SIG-M5 treated with dmso at 0.1 percent for 504 hours (cell line): ENCODE results near the gene SRC.

Experiments used
- DNase-seq: peaks from one replicate; lab custom pipeline; 2025; ENCODE audit not compliant: unreplicated experiment; lab: John Stamatoyannopoulos, UW

The SRC gene

DNA sequence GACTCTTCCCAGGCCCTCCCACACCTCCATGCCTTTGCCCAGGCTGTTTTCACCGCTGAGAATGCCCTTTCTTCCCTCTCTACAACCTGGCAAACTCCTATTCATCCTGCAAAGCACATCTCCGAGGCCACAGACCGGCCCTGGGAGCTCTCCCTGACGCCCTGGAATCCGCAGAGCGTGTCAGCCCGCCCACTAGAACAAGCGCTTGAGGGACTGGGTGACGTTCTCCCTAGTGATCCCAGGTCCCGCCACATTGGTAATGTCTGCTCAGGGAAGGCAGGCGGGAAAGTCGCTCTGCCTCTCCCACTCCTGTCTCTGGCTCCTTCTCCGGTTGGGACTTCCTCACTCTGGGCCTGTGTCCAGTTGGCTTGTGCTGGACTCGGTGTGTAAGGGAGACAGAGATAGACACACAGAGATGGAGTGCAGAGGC lies 61.6 kb downstream of the SRC start:
- DNase-seq, result no peak

DNA sequence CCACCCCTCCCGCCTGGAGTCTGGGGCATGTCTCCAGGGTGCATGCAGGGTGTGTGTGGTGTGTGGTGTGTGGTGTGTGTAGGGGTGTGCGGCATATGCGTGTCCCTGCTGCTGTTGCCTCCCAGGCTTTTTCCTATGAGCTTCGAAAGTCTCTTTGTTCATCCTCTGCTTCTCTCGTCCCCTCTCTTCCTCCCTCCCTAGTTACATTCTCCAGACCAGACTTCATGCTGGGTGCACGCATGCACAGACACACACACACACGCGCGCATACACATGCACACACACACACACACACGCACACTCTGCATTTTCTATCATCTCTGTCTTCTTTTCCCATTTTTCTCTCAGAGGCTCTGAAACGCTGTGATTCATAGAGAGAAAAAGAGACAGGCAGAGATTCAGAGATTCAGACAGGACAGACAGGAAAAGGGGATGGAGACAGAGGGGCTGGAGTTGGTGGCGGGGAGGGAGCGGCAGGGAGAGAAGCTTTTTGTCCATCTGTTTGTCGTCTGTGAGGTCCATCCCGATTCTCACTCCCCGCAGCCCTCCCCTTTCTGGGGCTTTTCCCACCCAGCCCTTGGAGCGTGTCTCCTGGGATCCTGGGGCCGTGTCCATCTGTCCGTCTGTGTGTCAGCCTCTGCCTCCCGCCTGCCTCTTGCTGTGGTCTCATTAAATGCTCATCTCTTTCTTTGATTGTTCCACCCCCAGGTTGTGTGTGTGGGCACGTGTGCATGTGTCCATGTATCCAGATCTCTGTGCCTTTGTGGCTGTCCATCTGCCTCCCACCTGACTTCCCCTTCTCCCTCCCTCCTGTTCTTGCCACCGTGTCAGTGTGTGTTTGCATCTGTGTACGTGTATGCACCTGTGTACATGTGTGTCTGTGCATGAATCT lies 62.6 kb downstream of the SRC start:
- no peak for DNase-seq

DNA sequence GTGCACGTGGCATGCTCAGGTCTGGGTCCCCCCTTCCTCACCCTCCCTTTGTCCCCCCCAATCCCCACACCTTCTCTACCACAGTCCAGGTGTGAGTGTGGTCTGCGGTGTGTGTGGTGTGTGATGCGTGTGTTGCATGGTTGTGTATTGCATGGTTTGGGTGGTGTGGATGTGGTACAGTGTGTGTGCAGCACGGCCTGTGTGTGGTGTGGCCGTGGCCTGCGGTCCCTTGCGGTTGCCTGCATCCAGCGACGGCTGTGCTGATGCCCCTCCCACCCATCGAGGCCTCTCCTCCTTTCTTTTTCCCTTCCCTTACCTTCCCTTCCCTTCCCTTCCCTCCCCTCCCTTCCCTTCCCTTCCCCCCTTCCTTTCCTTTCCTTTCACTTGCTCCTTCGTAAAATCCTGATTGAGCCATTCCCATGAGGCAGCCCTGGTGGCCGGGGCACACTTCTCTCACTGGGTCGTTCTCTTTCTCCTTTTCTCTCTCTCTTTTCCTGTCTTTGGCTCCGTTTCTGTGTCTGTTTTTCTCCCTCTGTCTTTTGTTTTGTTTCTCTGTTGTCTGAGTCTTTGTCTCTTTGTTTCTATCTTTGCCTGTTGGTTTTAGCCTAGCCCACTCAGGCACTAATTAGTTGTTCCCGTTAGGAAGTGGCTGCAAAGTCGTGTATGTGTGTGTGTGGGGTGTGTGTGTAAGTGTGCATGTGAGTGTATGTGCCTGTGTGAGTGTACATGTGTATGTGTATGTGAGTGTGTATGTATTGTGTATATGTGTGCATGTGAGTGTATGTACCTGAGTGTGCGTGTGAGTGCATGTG lies 65.7 kb downstream of the SRC start:
- DNase-seq, result no peak

DNA sequence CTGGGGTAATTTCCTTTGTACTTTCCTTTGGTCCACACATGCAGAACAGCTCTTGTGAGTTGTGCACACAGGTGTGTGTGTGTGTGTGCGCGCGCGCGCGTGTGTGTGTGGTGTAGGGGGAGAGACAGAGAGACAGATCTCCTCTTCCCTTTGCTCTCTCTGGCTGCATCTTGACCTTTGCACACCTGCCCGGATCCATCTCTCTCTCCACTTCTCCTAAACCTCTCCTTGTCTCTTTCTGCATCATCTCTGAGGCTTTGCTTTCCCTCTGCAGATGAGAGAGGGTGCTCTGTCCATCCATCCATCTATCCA lies 67.0 kb downstream of the SRC start:
- DNase-seq, result no peak

DNA sequence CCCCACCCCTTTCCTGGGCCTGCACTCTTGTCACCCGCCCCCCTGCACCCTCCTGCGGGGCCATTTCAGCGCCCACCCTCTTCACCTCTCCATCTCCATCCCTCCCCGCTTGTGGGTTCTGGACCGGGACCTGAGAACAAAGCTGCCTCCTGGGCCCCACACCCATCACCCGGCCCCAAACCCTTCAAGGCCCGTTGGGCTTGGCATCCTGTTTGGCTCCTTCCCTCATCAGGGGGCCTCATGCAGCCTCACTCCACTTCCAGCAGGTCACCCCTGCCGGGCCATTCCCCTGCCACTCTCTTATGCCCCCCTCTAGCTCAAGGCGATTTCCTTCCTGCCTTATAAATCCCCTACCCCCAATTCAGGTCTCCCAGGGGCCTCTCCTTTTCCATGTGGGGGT lies 67.4 kb downstream of the SRC start:
- no peak for DNase-seq

DNA sequence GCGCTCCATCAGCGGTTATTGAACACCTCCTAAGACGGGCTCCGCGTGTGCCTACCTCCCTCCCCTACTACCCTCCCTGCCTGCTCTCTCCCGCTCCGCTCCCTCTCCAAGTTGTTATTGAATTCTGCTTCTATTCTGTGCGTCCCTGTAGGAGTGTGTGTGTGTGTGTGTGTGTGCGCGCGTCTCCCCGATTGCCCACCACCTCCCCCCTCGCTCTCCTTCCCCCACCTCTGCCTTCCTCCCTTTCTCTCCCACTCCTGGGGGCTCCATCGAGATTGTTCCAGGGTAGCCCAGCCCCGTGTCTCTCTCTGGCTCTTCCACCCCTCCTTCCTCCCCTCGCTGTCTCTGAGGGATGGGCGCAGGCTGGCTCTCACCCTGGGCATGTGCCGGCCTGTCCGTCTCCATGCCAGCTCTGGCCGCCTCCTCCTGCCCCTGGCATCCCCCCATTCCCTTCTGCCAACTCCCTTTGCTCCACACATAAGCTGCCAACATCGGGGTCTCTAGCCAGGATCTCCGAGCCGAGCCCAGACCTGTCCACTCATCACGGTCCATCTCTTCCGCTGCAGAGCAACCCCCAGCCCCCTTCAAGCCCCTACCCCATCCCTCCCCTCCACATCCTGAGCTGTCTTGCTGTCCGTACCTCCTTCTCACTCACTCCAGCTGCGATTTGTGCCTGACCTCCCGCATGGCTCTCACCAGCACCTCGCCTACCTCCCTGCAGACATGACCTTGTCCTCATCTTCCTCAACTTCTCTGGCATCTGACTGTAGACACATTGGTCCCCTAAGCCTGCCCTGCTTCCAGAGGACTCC lies 68.5 kb downstream of the SRC start:
- DNase-seq, result no peak

DNA sequence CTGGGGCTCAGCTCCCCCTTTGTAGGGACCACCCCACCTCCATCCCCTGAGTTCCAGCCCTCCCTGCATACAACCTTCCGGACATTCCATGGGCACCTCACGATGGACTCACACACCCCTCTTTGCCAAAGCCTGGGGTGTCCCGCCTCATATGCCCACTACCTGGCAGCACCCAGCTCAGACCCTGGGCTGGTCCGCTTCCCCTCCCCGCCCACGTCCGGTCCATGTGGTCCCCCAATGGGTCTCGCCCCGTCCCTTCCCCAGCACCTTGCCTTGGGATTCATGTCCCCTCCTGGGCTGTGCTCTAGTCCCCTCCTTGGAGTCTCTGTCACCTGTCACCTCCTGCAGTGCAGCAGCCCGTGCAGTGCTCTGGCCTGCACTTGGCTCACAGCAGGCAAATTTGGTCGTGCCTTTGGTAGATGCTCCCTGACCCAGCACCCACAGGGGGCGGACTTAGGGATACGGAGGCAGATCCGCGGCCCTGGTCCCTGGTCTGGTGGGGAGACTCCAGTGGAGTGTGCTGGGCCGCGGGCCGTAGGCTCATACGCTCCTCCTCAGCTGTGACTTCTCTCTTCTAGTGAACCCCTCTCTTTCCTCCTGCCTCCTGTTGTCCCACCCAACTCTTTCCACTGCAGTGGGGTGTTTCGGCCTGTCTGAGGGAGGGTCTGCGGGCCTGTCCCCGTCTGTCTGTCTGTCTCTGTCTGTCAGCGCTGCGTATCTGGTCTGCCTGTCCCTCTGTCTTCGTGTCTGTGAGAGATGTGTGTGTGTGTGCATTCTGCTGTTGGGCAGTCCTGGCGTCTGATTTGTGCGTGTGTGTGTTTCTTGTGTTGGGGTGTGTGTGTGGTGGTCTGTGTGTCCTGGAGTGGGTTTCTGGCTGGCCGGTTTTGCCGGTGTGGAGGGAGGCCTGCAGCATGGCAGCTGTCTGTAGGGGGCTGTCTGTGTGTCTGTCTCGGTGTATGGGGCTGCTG lies 69.5 kb downstream of the SRC start:
- no peak for DNase-seq

DNA sequence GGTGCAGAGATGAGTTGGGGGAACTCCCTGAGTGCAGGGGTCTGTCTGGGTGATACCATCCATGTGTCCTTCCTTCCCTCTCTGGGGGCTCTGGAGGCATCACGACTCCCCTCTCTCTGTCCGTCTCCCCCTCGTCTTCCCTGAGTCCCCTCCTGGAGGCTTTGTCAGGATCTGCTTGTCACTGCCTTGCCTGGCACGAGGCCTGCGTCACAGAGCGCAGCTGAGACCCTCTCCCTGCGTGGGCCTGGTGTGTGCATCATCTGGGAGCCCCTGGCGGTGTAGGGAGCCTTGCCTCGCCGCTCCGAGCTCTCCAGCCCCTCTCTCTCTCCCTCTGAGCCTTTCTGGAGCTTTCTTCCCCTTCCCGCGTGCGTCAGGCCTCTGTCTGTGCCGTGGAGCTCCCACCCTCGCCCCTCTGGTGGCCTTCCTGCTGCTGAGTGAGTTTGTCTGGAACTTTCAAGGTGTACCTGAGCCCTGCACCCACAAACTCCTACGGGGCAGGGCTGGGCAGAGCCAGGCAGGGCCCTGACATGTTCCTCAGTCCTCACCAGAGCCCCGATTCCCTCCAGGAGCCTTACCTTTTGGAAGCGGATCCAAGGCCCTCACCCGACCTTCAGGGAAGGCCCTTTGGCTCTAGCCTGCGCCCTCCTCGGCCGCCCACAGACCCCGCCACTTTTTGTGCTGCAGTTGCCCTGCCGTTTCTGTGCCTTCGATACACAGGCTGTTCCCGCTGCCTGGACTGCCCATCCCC lies 70.3 kb downstream of the SRC start:
- DNase-seq, result no peak

DNA sequence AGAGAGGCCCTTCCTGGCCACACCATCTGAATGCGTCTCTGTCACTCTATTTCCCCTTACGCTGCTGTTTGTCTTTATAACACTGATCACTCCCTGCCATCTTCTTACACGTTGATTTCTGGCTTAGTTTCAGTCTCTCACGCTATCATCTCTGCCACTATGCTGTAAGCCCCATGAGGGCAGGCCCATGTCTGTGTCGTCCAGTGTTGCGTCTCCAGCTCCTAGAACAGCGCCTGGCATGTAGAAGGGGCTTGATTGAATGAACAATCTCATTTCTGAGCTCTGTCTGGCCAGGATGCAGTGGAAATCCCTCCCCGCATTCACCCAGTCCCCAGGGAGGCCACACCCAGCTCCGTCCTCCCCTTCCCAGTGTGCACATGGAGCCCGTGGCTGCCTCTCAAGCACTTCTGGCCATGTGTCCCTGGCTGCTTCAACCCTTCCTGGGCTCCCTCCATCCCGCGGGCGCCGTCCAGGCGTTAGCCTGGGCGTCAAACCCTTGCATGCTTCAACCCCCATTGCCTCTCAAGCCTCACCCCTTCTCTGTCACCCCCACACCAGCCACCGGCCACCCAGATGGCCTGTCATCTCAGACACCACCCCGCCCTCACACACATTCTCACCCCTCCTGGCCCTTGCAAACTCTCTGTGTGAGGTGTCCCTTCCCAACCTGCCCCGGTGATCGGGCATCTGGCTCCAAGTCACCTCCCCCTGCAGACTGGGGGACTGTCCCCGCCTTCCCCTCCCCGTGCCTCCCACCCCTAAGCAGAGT lies 71.1 kb downstream of the SRC start:
- DNase-seq, result no peak

DNA sequence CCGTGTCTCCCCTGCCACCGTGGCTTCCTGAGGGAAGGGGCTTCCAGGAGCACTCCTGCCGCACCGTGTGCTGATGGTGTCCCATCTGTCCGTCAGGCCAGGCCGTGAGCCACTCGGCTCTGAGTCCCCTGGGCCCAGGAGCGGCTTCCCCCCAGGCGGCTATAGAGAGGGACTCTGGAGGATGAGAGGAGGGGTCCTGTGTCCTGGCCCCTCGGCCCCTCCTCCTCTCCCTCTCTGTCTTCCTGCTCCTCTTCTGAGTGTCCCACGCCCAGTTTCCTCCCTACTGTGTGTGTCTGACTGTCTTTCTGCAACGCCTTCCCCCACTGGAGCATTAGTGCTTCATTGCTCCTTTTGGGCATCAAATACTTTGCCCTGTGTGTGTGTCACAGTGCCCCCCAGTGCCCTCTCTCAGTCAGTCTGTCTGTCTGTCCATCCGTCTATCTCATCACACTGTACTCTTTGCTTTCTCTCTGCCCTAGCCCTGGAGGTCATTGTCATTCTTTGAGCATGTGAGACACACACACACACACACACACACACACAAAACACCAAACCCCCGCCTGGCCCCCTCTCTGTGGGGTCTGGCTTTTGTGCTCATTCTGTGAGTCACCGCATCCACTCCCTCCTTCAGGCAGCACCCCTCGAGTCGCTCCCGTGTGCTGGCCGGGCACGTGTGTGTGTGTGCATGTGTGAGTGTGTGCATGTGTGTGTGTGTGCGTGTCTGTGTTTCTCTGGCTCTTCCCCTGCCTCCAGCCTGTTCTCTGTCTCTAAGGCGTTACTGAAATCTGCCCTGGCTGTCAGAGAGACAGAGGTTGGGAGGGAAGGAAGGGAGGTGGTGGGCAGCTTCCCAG lies 71.9 kb downstream of the SRC start:
- DNase-seq, result no peak

DNA sequence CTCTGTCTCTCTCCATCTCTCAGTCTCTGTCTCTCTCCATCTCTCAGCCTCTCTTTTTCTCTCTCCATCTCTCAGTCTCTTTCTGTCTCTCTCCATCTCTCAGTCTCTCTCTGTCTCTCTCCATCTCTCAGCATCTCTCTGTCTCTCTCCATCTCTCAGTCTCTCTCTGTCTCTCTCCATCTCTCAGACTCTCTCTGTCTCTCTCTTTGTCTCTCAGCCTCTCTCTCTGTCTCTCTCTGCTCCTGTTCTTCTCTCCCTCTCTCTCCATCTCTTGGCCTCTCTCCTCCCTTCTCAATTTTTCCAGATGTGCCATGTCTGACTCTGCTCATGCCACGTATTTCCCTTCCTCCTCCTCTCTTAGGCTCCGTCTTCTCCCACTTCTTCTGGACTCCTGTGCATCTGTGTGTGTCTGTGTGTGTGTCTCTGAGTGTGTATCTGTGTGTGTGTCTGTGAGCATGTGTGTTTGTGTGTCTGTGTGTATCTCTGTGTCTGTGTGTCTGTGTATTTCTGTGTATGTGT lies 72.7 kb downstream of the SRC start:
- no peak for DNase-seq

DNA sequence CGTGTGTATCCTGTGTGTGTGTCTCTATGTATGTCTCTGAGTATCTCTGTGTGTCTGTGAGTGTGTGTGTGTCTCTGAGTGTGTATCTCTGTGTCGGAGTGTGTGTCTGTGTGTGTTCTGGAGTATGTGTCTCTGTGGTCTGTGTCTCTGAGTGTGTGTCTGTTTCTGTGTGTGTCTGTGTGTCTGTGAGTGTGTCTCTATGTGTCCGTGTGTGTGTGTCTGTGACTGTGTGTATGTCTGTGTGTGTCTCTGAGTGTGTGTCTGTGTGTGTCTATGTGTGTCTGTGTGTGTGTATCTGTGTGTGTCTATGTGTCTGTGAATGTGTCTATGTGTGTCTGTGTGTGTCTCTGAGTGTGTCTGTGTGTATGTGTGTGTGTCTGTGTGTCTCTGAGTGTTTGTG lies 73.4 kb downstream of the SRC start:
- DNase-seq, result no peak

DNA sequence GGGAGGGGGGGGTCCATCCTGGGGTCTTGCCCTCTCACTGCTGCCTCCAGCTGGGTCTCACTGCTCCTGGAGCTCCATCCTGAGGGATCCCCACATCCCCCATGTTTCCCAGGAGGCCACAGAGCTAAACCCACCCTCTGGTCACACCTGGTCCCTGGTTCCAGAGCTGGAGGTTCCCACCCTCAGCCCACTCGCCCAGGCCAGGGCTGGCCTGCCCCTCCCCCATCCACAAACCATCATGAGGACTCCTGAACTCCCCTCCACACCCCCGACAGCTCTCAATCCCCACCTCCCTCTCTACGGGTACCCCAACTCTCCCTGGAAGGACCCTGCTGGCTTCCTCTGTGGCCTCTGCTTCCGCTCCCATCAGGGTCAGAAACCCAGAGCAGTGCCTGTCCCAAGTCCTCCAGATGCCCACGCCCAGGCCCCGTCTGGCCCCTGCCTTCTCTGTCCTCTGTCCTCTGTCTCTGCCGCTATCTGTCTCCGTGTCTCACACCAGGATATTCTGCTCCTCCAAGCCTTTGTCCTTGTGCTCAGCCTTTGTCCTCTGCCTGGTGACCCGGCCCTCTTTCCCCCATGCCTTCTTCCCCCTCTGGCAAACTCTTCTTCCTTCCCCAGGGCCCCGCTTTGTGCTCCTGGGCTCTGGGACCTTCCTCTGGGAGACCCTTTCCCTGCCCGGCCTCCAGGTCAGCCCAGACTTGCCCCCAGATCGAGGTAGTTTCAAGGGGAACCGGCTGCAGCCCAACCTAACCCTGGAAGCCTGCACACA lies 74.0 kb downstream of the SRC start:
- no peak for DNase-seq

DNA sequence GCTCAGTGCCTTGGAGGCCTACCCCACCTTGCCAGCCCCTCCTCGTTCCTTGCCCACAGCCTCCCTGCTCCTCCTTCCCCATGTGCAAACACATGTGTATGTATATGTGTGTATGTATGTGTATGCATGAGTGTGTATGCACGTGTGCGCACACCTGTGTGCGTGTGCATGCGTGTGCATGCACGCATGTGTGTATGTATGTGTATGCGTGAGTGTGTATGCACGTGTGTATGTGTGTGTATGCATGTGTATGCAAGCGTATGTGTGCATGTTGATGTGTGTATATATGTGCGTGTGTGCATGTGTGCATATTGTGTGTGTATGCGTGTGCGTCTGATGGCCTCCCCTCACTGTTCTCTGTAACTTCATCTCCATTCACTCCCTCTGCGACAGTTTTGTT lies 74.7 kb downstream of the SRC start:
- DNase-seq, result no peak

DNA sequence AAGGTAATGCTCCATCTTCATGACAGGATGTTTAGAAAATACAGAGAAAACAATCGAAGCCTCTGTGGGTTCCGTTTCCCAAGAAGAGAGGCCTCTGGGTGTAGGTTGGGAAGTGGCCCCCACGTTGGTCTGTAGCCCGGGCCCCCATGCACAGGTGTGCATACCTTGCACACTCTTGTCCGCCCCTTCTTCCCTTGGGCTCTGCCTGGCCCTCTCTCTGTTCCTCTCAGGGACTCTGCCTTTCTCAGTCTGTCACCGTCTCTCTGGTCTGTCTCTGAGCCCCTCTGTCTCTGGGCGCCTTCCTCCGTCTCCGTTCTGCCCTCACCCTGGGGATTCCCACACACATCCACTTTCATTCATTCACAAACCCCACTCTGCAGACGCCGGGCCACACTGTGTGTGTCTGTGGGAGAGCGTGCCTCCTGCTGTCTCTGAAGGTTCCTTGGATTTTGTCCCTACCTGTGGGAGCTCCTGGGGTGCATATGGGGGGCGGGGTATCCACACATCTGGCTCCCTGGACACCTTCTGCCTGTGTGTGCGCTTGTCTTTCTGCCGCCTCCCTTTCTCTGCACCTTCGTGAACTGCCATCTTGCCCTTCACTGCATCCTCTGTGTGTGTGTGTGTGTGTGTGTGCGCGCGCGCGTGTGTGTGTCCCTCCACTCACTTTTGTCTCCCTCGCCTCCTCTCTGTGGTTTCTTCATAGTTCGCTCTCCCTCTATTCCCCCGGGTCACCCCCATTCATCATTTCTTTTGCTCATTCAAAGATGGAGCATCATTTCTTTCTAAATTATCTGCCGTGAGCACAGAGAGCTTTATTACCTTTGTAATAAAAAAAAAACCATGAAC lies 75.3 kb downstream of the SRC start:
- no peak for DNase-seq

DNA sequence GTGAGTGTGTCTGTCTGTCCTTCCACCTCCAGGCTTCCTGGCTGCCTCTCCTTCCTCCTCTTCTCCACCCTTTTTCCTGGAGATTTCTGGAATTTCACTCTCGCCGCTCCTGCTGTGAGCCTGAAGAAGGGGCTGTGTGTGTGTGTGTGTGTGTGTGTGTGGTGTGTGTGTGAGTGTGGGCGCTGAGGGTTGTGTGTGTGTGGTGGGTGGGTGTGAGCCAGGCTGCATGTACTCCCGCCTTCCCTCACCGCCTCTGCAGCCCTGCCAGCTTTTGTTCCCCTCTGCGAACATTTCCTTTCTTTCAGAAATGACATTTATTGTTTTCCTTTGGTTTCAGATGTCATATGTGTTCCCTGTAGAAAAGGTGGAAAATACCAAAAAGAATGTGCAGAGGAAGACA lies 76.0 kb downstream of the SRC start:
- no peak for DNase-seq
